Activated CD8-positive, alpha-beta T cell treated with anti-CD3 and anti-CD28 coated beads for 36 hours (primary cell): ENCODE results near the gene UBE2Q2. TPM values are rescaled to one million over a fixed set of nuclear protein-coding genes. Genes with fewer than 3 reads are reported as not detected.
"Not testable (repeated sequence)": the region's sequence is repeated elsewhere in the genome, so short reads cannot be mapped to it uniquely, and the experiment has no call there.

Source experiments
- ATAC-seq: fragments of 200-7000 bp; cut with Tn5 transposase; one replicate; pipeline ENCODE4 v1.10.0; 2021; ENCODE audit warnings: mild to moderate bottlenecking, moderate library complexity
- CTCF ChIA-PET: fragments of 350-600 bp; sonication (Branson Sonifier 250); formaldehyde crosslinking; loops from one replicate; lab custom pipeline; 2021; ENCODE audit warnings: antibody characterized with exemption; lab: Charles Lee
- POLR2A ChIA-PET: fragments of 350-600 bp; sonication (Branson Sonifier 250); formaldehyde crosslinking; loops from one replicate; lab custom pipeline; 2021; ENCODE audit warnings: antibody characterized with exemption; lab: Charles Lee
- DNase-seq: peaks from one replicate; pipeline ENCODE4 v3.0.0-alpha.2; 2020
- H3K27ac Mint-ChIP-seq: one replicate; pipeline ENCODE4 v1.8.0; 2021; ENCODE audit warnings: mild to moderate bottlenecking, mixed read lengths
- H3K27me3 Mint-ChIP-seq: one replicate; pipeline ENCODE4 v1.8.0; 2021; ENCODE audit warnings: mixed read lengths
- H3K36me3 Mint-ChIP-seq: one replicate; pipeline ENCODE4 v1.8.0; 2021; ENCODE audit warnings: low read depth, mixed read lengths
- H3K4me1 Mint-ChIP-seq: one replicate; pipeline ENCODE4 v1.8.0; 2021; ENCODE audit warnings: low read depth, mixed read lengths
- H3K4me3 Mint-ChIP-seq: one replicate; pipeline ENCODE4 v1.8.0; 2021; ENCODE audit warnings: mild to moderate bottlenecking, moderate library complexity, mixed read lengths
- H3K9me3 Mint-ChIP-seq: one replicate; pipeline ENCODE4 v1.8.0; 2021; ENCODE audit warnings: mixed read lengths
- CTCF ChIP-seq: fragments of 200-600 bp; IDR thresholded peaks from one replicate; pipeline ENCODE4 v1.8.0; 2022; ENCODE audit warnings: antibody characterized with exemption, mild to moderate bottlenecking
- intact Hi-C: fragments of 100-400 bp; cut with micrococcal nuclease; formaldehyde crosslinking; loops from one replicate; pipeline ENCODE4 v1.10.0; 2022
- total RNA-seq, 2 experiments: library from RNA; stranded (reverse); gene quantifications; one replicate each; pipeline ENCODE4 v1.2.3, GENCODE V29; 2021

Gene UBE2Q2
- total RNA-seq, 2 experiments from 2014 or later = 19.4 to 20.0 TPM

GRCh38 chr15:75868019-75868418, 24.8 kb downstream of the UBE2Q2 start:
- H3K4me3 Mint-ChIP-seq = no peak overlapping the region

DNA sequence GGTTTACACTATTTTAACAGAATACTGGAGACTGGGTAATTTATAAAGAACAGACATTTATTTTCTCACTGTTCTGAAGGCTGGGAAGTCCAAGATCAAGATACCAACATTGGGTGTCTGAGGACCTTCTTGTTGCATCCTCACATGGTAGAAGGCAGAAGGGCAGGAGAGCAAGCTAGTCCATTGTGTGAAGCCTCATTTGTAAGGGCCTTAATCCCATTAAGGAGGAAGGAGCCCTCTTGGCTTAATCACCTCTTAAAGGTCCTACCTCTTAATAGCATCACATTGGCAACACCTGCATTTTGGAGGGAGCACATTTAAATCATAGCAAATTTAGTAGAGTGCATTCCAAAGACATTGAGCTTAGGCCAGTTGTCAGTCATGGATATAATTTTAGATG, 26.2 kb downstream of the UBE2Q2 start:
- peaks cover 25% of the 10 kb centered on the region for H3K36me3 Mint-ChIP-seq
- no peak for TF ChIP-seq CTCF
- no peak overlapping the region for H3K4me3 Mint-ChIP-seq
- ATAC-seq (no peak), DNase-seq (no peak)
- intact Hi-C loops = no loop called here
- H3K27me3 Mint-ChIP-seq = no peaks in the 10 kb centered on the region
- H3K4me1 Mint-ChIP-seq = peaks cover 15% of the 10 kb centered on the region
- CTCF ChIA-PET = interaction anchor here (0.5 kb wide), 1 partner anchor 18 kb away, joined by 3 read pairs; no protein-coding TSS in a partner anchor
- H3K9me3 Mint-ChIP-seq = no peaks in the 10 kb centered on the region
- no peak overlapping the region for H3K27ac Mint-ChIP-seq
- POLR2A ChIA-PET = interaction anchor here (1.2 kb wide), 1 partner anchor 9 kb away, joined by 3 read pairs; no protein-coding TSS in a partner anchor

More at GRCh38 chr15:75868019-75868418, 24.8 kb downstream of the UBE2Q2 start:
- POLR2A ChIA-PET = no interaction called here
- intact Hi-C loops = no loop called here
- no peak overlapping the region for H3K27ac Mint-ChIP-seq
- H3K4me1 Mint-ChIP-seq = peaks cover 23% of the 10 kb centered on the region
- H3K9me3 Mint-ChIP-seq = no peaks in the 10 kb centered on the region
- no peak for DNase-seq
- ATAC-seq = no peak
- H3K27me3 Mint-ChIP-seq = no peaks in the 10 kb centered on the region
- CTCF ChIA-PET = no interaction called here
- no peak for TF ChIP-seq CTCF
- peaks cover 22% of the 10 kb centered on the region for H3K36me3 Mint-ChIP-seq

DNA sequence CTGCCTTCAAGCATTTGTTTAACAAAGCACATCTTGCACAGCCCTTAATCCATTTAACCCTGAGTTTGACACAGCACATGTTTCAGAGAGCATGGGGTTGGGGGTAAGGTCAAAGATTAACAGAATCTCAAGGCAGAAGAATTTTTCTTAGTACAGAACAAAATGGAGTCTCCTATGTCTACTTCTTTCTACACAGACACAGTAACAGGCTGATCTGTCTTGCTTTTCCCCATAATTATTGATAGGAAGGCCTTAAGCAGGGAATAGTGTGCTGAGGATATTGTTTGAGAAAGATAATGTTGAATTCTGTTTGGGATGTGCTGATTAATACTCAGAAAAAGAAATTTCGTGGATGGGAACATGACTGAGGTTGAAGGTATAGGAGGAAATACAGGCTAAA, 28.3 kb downstream of the UBE2Q2 start:
- peaks cover 32% of the 10 kb centered on the region for H3K36me3 Mint-ChIP-seq
- H3K27ac Mint-ChIP-seq, H3K4me3 Mint-ChIP-seq, H3K9me3 Mint-ChIP-seq, H3K27me3 Mint-ChIP-seq, ATAC-seq, DNase-seq, CTCF ChIA-PET, H3K4me1 Mint-ChIP-seq, intact Hi-C loops, POLR2A ChIA-PET: not testable (repeated sequence)

- POLR2A ChIA-PET = no interaction called here
- no peaks in the 10 kb centered on the region for H3K27me3 Mint-ChIP-seq
- H3K4me3 Mint-ChIP-seq = no peak overlapping the region
- no peak overlapping the region for H3K27ac Mint-ChIP-seq
- TF ChIP-seq CTCF = no peak
- no peaks in the 10 kb centered on the region for H3K9me3 Mint-ChIP-seq
- intact Hi-C loops = no loop called here
- ATAC-seq = no peak
- peaks cover 1% of the 10 kb centered on the region for H3K4me1 Mint-ChIP-seq
- no peak for DNase-seq
- H3K36me3 Mint-ChIP-seq = peaks cover 34% of the 10 kb centered on the region
- CTCF ChIA-PET = no interaction called here
Observed at GRCh38 chr15:75872403-75872990, 29.2 kb downstream of the UBE2Q2 start.

- H3K9me3 Mint-ChIP-seq = no peaks in the 10 kb centered on the region
- H3K4me3 Mint-ChIP-seq = no peak overlapping the region
- intact Hi-C loops = no loop called here
- H3K27me3 Mint-ChIP-seq = no peaks in the 10 kb centered on the region
- peaks cover 1% of the 10 kb centered on the region for H3K36me3 Mint-ChIP-seq
- DNase-seq (no peak), ATAC-seq (no peak)
- ChIA-PET POLR2A (interaction anchor here (1.7 kb wide), 1 partner anchor 20 kb away, joined by 5 read pairs; no protein-coding TSS in a partner anchor), CTCF (interaction anchor here (1.2 kb wide), 1 partner anchor 74 kb away, joined by 3 read pairs; no protein-coding TSS in a partner anchor)
- TF ChIP-seq CTCF = no peak
- no peak overlapping the region for H3K27ac Mint-ChIP-seq
- H3K4me1 Mint-ChIP-seq = peaks cover 2% of the 10 kb centered on the region
Observed at GRCh38 chr15:75884041-75884440, 40.8 kb downstream of the UBE2Q2 start.
